K562 treated with DMSO at 1 percent for 24 hours (cell line): Measurements from ENCODE around the gene CAPN10. TPM values are rescaled to one million over a fixed set of nuclear protein-coding genes. Genes with fewer than 3 reads are reported as not detected.

ENCODE experiments used
- total RNA-seq: library from RNA; unstranded; fragments of 300-600 nt; gene quantifications from 2 replicates; pipeline ENCODE4 v1.2.3, GENCODE V29; 2022; ENCODE audit warnings: low read depth; ENCODE audit not compliant: insufficient read depth

The CAPN10 gene
- 18.2 and 18.6 TPM in 2 replicates for total RNA-seq

DNA sequence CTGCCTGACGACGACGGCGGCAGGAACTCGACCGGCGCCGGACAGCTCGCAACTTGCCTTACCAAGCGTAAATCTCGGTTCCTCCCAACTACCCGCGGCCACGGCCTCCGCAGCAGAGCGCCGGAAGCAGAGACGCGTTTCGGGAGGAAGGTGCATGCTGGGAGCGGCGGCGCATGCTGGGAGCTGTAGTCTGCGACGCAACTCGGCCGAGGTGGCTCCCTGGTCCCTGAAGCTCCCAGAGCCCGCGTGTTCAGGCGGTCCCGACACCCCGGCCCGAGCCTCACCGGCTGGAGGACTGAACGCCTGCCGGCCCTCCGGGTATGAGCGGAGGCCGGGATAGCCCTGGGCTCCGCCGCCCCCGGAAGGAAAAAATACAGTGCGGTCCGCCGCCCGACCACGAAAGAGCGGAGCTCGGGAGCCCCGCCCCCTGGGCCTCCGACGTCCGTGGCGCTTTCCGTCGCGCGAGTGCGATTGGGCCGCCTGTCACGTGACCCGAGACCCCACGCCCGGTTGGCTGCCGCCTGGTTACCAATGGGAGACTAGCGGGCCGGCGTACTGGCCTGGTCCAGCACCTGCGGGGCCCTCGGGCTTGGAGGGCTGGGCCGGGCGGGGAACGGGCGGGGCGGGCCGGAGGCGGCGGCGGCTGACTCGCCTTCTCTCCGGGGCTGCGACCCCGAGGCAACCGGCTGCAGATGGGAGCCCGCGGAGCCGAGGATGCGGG, at the start of gene CAPN10:
Gene CAPN10 (plus strand): TSS at position 537 of the 721 bp plus-strand sequence. CDS start 178 bp downstream, at position 715.

GRCh38 chr2:240557808-240558207, 28.7 kb upstream of the CAPN10 start, which contains the start of gene ANKMY1:
TSS of gene ANKMY1 (minus strand) at chr2:240557988. CDS start at chr2:240557335, 653 bp downstream.

GRCh38 chr2:240560084-240560479, 26.5 kb upstream of the CAPN10 start, which contains the start of gene DUSP28:
TSS of gene DUSP28 (plus strand) at chr2:240560357. CDS start at chr2:240560685, 328 bp downstream.

DNA sequence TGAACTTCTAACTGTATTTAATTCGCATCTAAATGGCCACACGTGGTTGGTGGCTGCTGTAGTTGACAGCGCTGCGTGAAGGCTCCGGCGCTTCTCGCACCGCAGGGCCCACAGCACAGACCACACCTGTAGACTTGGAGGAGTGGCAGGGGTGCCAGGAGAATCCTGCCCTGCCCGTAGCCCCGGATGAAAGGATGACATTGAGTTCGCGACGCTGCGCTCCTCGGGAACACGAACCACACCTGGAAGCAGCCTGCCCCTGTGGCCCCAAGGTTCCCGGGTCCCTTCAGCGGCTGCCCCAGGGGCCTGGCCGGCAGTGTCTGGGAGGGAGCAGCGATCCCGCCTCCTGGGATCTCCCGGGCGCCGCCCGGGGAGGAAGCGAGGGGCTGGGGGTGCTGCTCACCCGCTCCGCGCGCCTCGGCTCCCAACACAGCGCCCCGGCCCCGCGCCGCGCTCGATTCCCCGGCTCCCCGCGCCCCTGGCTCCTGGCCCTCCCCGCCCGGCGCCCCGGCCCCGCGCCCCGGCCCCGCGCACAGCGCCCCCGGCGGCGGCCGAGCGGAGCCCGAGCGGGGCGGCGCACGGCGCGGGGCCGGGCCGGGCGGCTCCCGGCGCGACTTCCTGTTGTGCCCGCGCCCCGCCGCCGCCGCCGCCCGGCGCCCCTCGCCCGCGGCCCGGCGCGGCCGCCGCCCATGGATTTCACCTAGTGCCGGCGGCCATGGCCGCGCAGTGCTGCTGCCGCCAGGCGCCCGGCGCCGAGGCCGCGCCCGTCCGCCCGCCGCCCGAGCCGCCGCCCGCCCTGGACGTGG, 18.5 kb upstream of the CAPN10 start, which contains the start of gene RNPEPL1:
Gene RNPEPL1 (plus strand): TSS at position 613 of the 806 bp plus-strand sequence. CDS start 103 bp downstream, at position 716.

DNA sequence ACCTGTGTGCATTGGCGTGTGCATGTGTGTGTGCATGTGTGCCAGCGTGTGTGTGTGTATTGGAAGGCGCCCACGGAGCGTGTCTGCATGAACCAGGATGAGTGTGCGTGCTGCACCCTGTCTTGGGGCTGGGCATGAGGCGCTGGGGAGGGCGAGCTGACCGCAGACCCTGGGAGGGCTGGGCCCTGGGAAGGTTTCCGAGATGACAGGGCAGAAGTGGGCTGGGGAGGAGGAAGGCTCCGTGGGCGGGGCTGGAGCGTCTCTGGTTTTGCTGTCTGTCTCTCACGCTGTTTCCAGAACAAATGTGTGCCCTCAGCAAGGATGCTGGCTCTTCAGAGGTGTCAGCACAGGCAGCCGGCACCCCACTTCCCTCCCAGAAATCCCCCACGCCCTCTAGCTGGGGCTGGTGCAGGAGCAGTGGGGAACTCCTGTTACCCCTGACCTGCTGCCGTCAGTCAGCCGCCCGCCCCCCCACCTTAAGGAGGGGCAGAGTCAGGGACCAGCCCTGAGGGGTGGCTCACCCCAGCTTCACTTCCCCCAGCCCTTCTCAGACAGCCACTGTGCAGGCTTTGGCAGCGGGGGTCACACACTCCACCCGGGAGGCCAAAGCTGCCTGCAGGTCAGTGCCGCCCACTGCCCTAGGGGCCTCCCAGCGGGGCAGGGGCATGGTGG, 38.6 kb downstream of the CAPN10 start, which contains the start of gene GPR35:
Gene GPR35 (plus strand): TSS at position 531 of the 672 bp plus-strand sequence. CDS start 4,473 bp downstream, outside the sequence.

Other genes starting within 250 kb of the CAPN10 start
- 1.2 and 1.3 TPM in 2 replicates for gene GPC1, start 151.1 kb upstream of the CAPN10 start, total RNA-seq
- 8.7 and 9.5 TPM in 2 replicates for gene ANKMY1, start 28.7 kb upstream of the CAPN10 start, total RNA-seq
- gene DUSP28, start 26.4 kb upstream of the CAPN10 start, total RNA-seq, result 5.1 and 6.0 TPM in 2 replicates
- gene RNPEPL1, start 18.2 kb upstream of the CAPN10 start, total RNA-seq, result 45.1 and 52.6 TPM in 2 replicates
- gene GPR35, start 38.7 kb downstream of the CAPN10 start, total RNA-seq, result 2.3 and 4.0 TPM in 2 replicates
- not detected in 2 replicates for gene AQP12B, start 96.2 kb downstream of the CAPN10 start, total RNA-seq
- not detected in 2 replicates for gene AQP12A, start 105.1 kb downstream of the CAPN10 start, total RNA-seq
- 0.17 TPM in 1 of 2 replicates, not detected in the other for gene KIF1A, start 233.5 kb downstream of the CAPN10 start, total RNA-seq